Measurements from ENCODE around the gene TSEN2.

TSEN2 gene

DNA sequence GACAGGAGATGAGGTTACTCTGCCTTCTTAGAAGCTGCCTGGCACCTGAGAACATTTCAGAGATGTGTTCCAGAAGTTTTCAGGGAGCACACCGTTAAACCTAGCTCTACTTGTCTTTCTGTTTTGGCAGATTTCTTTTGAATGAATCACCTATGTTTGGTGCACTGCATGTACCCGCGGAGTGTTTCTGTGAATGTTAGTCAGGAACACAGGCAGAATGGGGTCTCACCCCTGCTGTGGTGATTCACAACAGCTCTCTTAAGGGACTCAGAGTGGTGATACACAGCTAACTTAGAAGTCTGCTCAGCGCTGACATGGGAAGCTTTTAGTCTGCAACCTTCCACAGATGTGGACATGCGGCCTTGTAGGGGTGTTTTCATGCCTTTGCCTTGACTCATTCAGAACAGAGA lies 24.0 kb downstream of the TSEN2 start:
- TF ChIP-seq EGR1 (IDR thresholded peaks at IDR 0.05), result no peak
- TF ChIP-seq CREB1 (IDR thresholded peaks at IDR 0.05; ENCODE audit: low read depth), result no peak
- TF ChIP-seq YY1 (IDR thresholded peaks at IDR 0.05; ENCODE audit: low read depth), result no peak
- no peak for TF ChIP-seq RAD21 (IDR thresholded peaks at IDR 0.05; ENCODE audit: low read depth)
- TF ChIP-seq, protein P1, sequence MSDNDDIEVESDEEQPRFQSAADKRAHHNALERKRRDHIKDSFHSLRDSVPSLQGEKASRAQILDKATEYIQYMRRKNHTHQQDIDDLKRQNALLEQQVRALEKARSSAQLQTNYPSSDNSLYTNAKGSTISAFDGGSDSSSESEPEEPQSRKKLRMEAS (IDR thresholded peaks at IDR 0.05), result no peak
- TF ChIP-seq TEAD4 (IDR thresholded peaks at IDR 0.05), result no peak
- no peak for TF ChIP-seq FOXM1 (IDR thresholded peaks at IDR 0.05; ENCODE audit: borderline replicate concordance, low read depth)
- TF ChIP-seq CEBPB (IDR thresholded peaks at IDR 0.05), result no peak
- no peak for TF ChIP-seq NFIC (IDR thresholded peaks at IDR 0.05)
- TF ChIP-seq TAF1 (IDR thresholded peaks at IDR 0.05; ENCODE audit: low read depth), result no peak
- no peak for TF ChIP-seq EP300 (IDR thresholded peaks at IDR 0.05; ENCODE audit: borderline replicate concordance)
- no peak for TF ChIP-seq REST (IDR thresholded peaks at IDR 0.05; ENCODE audit: low read depth)
- TF ChIP-seq ZBTB7A (IDR thresholded peaks at IDR 0.05; ENCODE audit: low read depth), result no peak
- no peak for TF ChIP-seq TCF12 (IDR thresholded peaks at IDR 0.05; ENCODE audit: low read depth)
- TF ChIP-seq, protein P2, sequence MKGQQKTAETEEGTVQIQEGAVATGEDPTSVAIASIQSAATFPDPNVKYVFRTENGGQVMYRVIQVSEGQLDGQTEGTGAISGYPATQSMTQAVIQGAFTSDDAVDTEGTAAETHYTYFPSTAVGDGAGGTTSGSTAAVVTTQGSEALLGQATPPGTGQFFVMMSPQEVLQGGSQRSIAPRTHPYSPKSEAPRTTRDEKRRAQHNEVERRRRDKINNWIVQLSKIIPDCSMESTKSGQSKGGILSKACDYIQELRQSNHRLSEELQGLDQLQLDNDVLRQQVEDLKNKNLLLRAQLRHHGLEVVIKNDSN (IDR thresholded peaks at IDR 0.05), result no peak

DNA sequence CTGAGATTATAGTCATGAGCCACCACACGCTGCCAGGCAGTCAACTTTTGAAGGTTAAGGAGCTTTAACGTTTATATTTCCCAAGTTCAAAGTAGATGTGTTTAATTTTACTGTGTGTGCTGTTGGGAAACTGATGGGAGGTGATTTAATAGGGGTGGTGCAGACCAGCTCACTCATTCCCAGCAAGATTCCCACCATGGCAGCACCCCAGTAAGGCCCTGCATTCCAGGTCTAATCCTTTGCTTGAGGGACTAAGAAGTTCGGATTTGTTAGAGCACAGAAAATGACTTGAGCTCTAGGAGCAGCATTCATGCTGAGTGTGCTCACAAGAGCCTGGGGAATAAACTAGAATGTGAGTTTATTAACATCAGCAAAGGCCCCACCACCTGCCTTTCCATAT lies 25.2 kb downstream of the TSEN2 start:
- no peak for TF ChIP-seq NFIC (IDR thresholded peaks at IDR 0.05)
- TF ChIP-seq, protein P2 (IDR thresholded peaks at IDR 0.05), result no peak
- no peak for TF ChIP-seq YY1 (IDR thresholded peaks at IDR 0.05; ENCODE audit: low read depth)

DNA sequence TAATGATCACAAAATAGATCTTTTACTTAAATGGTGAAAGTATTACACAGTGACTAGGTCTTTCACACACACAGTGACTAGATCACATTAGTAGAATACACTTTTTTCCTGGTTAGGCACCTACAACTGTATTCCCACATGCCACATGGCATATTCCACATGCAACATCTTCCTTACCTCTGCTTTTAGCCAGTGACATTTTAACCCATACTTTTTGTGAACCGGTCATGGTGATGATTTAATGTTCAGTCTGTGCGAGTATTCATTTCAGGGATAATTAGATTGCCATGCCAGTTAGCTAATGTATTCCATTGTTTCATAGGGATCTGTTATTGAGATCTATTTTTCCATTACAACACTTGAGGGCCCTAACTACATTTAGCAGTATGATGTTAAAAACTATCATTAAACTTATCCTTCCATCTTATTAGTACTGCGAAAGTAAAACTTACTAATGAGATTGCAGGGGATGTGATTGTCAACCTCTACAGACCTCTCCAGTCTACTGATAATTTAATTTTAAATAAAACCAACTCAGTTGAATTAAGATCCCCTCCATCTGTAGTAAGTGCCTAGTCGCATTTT lies 28.3 kb downstream of the TSEN2 start:
- TF ChIP-seq FOXM1 (IDR thresholded peaks at IDR 0.05; ENCODE audit: borderline replicate concordance, low read depth) (no peak), TEAD4 (IDR thresholded peaks at IDR 0.05) (no peak), ZBTB7A (IDR thresholded peaks at IDR 0.05; ENCODE audit: low read depth) (no peak), REST (IDR thresholded peaks at IDR 0.05; ENCODE audit: low read depth) (no peak), EGR1 (IDR thresholded peaks at IDR 0.05) (no peak), YY1 (IDR thresholded peaks at IDR 0.05; ENCODE audit: low read depth) (no peak), TAF1 (IDR thresholded peaks at IDR 0.05; ENCODE audit: low read depth) (no peak), RAD21 (IDR thresholded peaks at IDR 0.05; ENCODE audit: low read depth) (no peak), EP300 (IDR thresholded peaks at IDR 0.05; ENCODE audit: borderline replicate concordance) (no peak), CREB1 (IDR thresholded peaks at IDR 0.05; ENCODE audit: low read depth) (no peak), CEBPB (IDR thresholded peaks at IDR 0.05) (no peak), NFIC (IDR thresholded peaks at IDR 0.05) (no peak), TCF12 (IDR thresholded peaks at IDR 0.05; ENCODE audit: low read depth) (no peak)
- TF ChIP-seq, protein P2 (IDR thresholded peaks at IDR 0.05), result no peak
- TF ChIP-seq, protein P1 (IDR thresholded peaks at IDR 0.05), result no peak

DNA sequence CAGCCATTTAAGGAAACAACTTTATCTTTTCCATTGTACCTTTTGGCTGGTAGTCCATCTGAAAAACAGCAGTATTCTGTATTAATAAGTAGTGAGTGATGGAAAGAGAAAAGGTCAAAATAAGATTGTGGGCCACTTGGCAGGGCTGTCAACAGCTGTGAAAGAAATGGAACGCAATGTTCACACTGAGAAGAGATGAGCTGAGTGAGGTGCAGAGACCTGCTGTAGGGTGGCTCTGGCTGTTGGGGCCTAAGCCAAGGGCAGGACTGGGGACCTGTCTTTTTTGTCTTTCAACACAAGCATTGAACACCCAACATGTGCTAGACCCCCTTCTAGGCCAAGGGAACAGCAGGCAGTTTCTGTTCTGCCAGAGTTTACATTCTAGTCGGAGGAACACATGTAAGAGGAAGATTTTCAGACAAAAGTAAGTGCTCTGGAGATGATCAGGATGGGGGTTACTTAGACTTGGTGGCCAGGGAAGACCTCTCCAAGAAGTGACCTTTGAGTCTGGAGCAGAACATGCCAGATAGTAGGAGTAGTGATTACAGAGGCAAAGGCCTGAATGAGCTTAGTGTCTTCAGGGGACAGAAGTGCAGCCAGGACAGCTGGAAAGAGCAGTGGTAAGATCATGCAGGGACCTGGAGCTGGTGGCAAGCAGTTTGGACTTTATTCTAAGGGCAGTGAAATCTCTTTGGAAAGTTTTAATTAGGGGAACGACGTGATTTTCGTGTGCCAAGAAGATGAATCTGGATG lies 29.6 kb downstream of the TSEN2 start:
- TF ChIP-seq, protein P2 (IDR thresholded peaks at IDR 0.05), result no peak
- no peak for TF ChIP-seq EP300 (IDR thresholded peaks at IDR 0.05; ENCODE audit: borderline replicate concordance)
- TF ChIP-seq TCF12 (IDR thresholded peaks at IDR 0.05; ENCODE audit: low read depth), result no peak
- TF ChIP-seq TAF1 (IDR thresholded peaks at IDR 0.05; ENCODE audit: low read depth), result no peak
- no peak for TF ChIP-seq RAD21 (IDR thresholded peaks at IDR 0.05; ENCODE audit: low read depth)

DNA sequence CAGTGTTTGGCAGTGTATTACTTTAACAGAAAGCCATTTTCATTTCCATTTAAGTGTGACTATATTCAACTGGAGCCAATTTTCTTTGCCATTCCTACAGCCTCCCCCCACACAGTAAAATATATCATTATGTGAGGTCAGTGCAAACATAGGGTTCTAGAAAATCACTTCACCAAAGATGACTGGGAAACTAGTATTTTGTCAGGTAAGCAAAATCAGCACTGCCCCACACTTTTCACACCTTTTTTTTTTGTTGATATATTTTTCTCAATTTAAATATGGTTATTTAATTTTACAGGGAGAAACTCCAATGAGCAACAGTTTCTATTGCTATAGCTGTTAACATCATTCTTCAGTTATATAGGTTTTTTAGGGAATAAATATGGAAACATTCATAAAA lies 31.4 kb downstream of the TSEN2 start:
- no peak for TF ChIP-seq TAF1 (IDR thresholded peaks at IDR 0.05; ENCODE audit: low read depth)
- TF ChIP-seq FOXM1 (IDR thresholded peaks at IDR 0.05; ENCODE audit: borderline replicate concordance, low read depth), result no peak
- TF ChIP-seq NFIC (IDR thresholded peaks at IDR 0.05), result no peak
- TF ChIP-seq EP300 (IDR thresholded peaks at IDR 0.05; ENCODE audit: borderline replicate concordance), result no peak

All from Ishikawa (cell line).